GM19193 (cell line): ENCODE results near the gene CA11.

Experiments
- POLR2A ChIP-seq: IDR thresholded peaks from 4 replicates; pipeline ENCODE4 v1.6.1; 2011; ENCODE audit not compliant: insufficient read depth, insufficient read length; ENCODE audit errors: extremely low read depth

CA11 gene

GRCh38 chr19:48672994-48673393 lies 27.0 kb upstream of the CA11 start, which contains the start of gene NTN5:
Gene NTN5, minus strand, starts transcription at chr19:48673017. Its CDS starts 2,031 bp downstream, at chr19:48670986.
- no peak for TF ChIP-seq POLR2A

- no peak for TF ChIP-seq POLR2A
These were observed 25.5 kb upstream of the CA11 start for GRCh38 chr19:48671446-48671995.

GRCh38 chr19:48670699-48671445 lies 24.9 kb upstream of the CA11 start:
- no peak for TF ChIP-seq POLR2A

- TF ChIP-seq POLR2A: no peak
These were observed 24.1 kb upstream of the CA11 start for GRCh38 chr19:48669903-48670668.

- no peak for TF ChIP-seq POLR2A
These were observed 22.8 kb upstream of the CA11 start for GRCh38 chr19:48668761-48669160.

- no peak for TF ChIP-seq POLR2A
These were observed 22.3 kb upstream of the CA11 start for GRCh38 chr19:48668332-48668731.

- no peak for TF ChIP-seq POLR2A
These were observed 19.8 kb upstream of the CA11 start for GRCh38 chr19:48665786-48666185.

- no peak for TF ChIP-seq POLR2A
These were observed 18.5 kb upstream of the CA11 start for GRCh38 chr19:48664476-48664875.

GRCh38 chr19:48663667-48664066 lies 17.7 kb upstream of the CA11 start:
- TF ChIP-seq POLR2A: no peak

- TF ChIP-seq POLR2A: no peak
These were observed 15.7 kb upstream of the CA11 start for GRCh38 chr19:48661711-48662090.

GRCh38 chr19:48660852-48661710 lies 15.1 kb upstream of the CA11 start:
- TF ChIP-seq POLR2A: no peak

GRCh38 chr19:48659768-48660167 lies 13.8 kb upstream of the CA11 start:
- TF ChIP-seq POLR2A: no peak

GRCh38 chr19:48658483-48658882 lies 12.5 kb upstream of the CA11 start:
- TF ChIP-seq POLR2A: no peak

- no peak for TF ChIP-seq POLR2A
These were observed 11.0 kb upstream of the CA11 start for GRCh38 chr19:48656840-48657474.
